ENCODE measurements around the gene FAM72B.
"Not testable (repeated sequence)": the region's sequence is repeated elsewhere in the genome, so short reads cannot be mapped to it uniquely, and the experiment has no call there.

Gene FAM72B

GRCh38 chr1:121152788-121153187 is 31.4 kb downstream of the FAM72B start:
- DNase-seq (ENCODE audit: low read depth) = not testable (repeated sequence)

- DNase-seq (ENCODE audit: low read depth) = not testable (repeated sequence)
Observed at GRCh38 chr1:121151294-121151693, 32.8 kb downstream of the FAM72B start.

GRCh38 chr1:121148489-121149190 is 35.5 kb downstream of the FAM72B start:
- DNase-seq (ENCODE audit: low read depth) = not testable (repeated sequence)

- DNase-seq (ENCODE audit: low read depth) = not testable (repeated sequence)
Observed at GRCh38 chr1:121140393-121140792, 43.7 kb downstream of the FAM72B start.

- not testable (repeated sequence) for DNase-seq (ENCODE audit: low read depth)
Observed at GRCh38 chr1:121131494-121131893, 52.6 kb downstream of the FAM72B start.

- DNase-seq (ENCODE audit: low read depth) = not testable (repeated sequence)
Observed at GRCh38 chr1:121118480-121118824, 65.7 kb downstream of the FAM72B start.
